Skin epidermis (tissue), 12 donors: ENCODE measurements around the gene COL4A2.
"Not testable (repeated sequence)": the region's sequence is repeated elsewhere in the genome, so short reads cannot be mapped to it uniquely, and the experiment has no call there.

ENCODE experiments used
- H3K27ac ChIP-seq, 21 experiments: fragments of 200-600 bp; sonication (generic) in 11 of 21; one replicate each; pipeline ENCODE4 v1.5.0; 2020; ENCODE audit warnings: mild to moderate bottlenecking in 3 of 21, inconsistent platforms in 2 of 21, moderate library complexity in 2 of 21
- H3K4me3 ChIP-seq, 7 experiments: fragments of 200-600 bp; sonication (generic) in 2 of 7; one replicate each; pipeline ENCODE4 v1.5.0; 2020; ENCODE audit warnings: inconsistent platforms in 2 of 7, mild to moderate bottlenecking in 2 of 7, moderate library complexity in 1 of 7

The COL4A2 gene

GRCh38 chr13:110303644-110304043 lies 3.4 kb upstream of the COL4A2 start:
- Histone ChIP-seq H3K27ac (peak overlapping the region in 1 of 21 experiments; percentile 34), H3K4me3 (no peak overlapping the region)

GRCh38 chr13:110304256-110304655 lies 2.8 kb upstream of the COL4A2 start:
- H3K27ac ChIP-seq, result peak overlapping the region in 2 of 21 experiments; percentile 2 to 49

GRCh38 chr13:110305001-110305400 lies 2.1 kb upstream of the COL4A2 start:
- peak overlapping the region in 5 of 21 experiments; percentile 2 to 89 (median 41) for H3K27ac ChIP-seq
- peak overlapping the region in 5 of 7 experiments; percentile 47 to 72 (median 58) for H3K4me3 ChIP-seq

More at GRCh38 chr13:110304256-110304655, 2.8 kb upstream of the COL4A2 start:
- H3K4me3 ChIP-seq, result peak overlapping the region in 3 of 7 experiments; percentile 2 to 72 (median 47)

- Histone ChIP-seq H3K27ac (peak overlapping the region in 6 of 21 experiments; percentile 41 to 90 (median 88)), H3K4me3 (peak overlapping the region in 5 of 7 experiments; percentile 47 to 72 (median 58))
Measured at GRCh38 chr13:110305544-110305943, 1.5 kb upstream of the COL4A2 start.

- H3K27ac ChIP-seq, result peak overlapping the region in 15 of 21 experiments; percentile 4 to 92 (median 85)
Measured at GRCh38 chr13:110305949-110306339, 1.1 kb upstream of the COL4A2 start.

GRCh38 chr13:110306340-110306959 lies 634 bp upstream of the COL4A2 start:
- Histone ChIP-seq H3K4me3 (peak overlapping the region; percentile 44 to 72 (median 57)), H3K27ac (peak overlapping the region in 20 of 21 experiments; percentile 4 to 92 (median 82))

More at GRCh38 chr13:110305949-110306339, 1.1 kb upstream of the COL4A2 start:
- peak overlapping the region; percentile 44 to 72 (median 57) for H3K4me3 ChIP-seq

- H3K4me3 ChIP-seq, result peak overlapping the region; percentile 44 to 72 (median 57)
- H3K27ac ChIP-seq, result peak overlapping the region in 20 of 21 experiments; percentile 57 to 92 (median 82)
Measured at GRCh38 chr13:110307767-110308655, 927 bp downstream of the COL4A2 start.

GRCh38 chr13:110308656-110309359 lies 1.7 kb downstream of the COL4A2 start:
- Histone ChIP-seq H3K27ac (peak overlapping the region in 13 of 21 experiments; percentile 33 to 92 (median 87)), H3K4me3 (peak overlapping the region; percentile 44 to 72 (median 57))

GRCh38 chr13:110309661-110310524 lies 2.8 kb downstream of the COL4A2 start:
- H3K27ac ChIP-seq, result peak overlapping the region in 4 of 21 experiments; percentile 16 to 90 (median 52)

GRCh38 chr13:110310541-110311442 lies 3.7 kb downstream of the COL4A2 start:
- Histone ChIP-seq H3K4me3 (peak overlapping the region in 2 of 7 experiments; percentile 8 to 15), H3K27ac (peak overlapping the region in 4 of 21 experiments; percentile 16 to 85 (median 36))

More at GRCh38 chr13:110309661-110310524, 2.8 kb downstream of the COL4A2 start:
- peak overlapping the region in 3 of 7 experiments; percentile 47 to 72 (median 66) for H3K4me3 ChIP-seq

GRCh38 chr13:110311443-110312338 lies 4.6 kb downstream of the COL4A2 start:
- H3K27ac ChIP-seq, result peak overlapping the region in 4 of 21 experiments; percentile 6 to 75 (median 36)
- H3K4me3 ChIP-seq, result peak overlapping the region in 3 of 7 experiments; percentile 7 to 11 (median 8)

- Histone ChIP-seq H3K4me3 (no peak overlapping the region), H3K27ac (peak overlapping the region in 1 of 21 experiments; percentile 27)
Measured at GRCh38 chr13:110312339-110313031, 5.4 kb downstream of the COL4A2 start.

GRCh38 chr13:110313261-110313660 lies 6.2 kb downstream of the COL4A2 start:
- not testable (repeated sequence) for H3K27ac ChIP-seq, H3K4me3 ChIP-seq

GRCh38 chr13:110313733-110314132 lies 6.6 kb downstream of the COL4A2 start:
- H3K4me3 ChIP-seq, H3K27ac ChIP-seq: not testable (repeated sequence)

GRCh38 chr13:110314516-110315245 lies 7.6 kb downstream of the COL4A2 start:
- no peak overlapping the region for H3K27ac ChIP-seq
- H3K4me3 ChIP-seq, result no peak overlapping the region
